DND-41 (cell line): ENCODE results near the gene CFAP100.

ENCODE experiments used
- CTCF ChIP-seq: IDR thresholded peaks from 2 replicates; pipeline ENCODE4 v1.5.1; 2012; ENCODE audit warnings: borderline replicate concordance, low read length, moderate library complexity, mild to moderate bottlenecking; ENCODE audit not compliant: poor library complexity, severe bottlenecking; ENCODE audit errors: extremely low read depth
- EZH2 ChIP-seq: IDR thresholded peaks from 3 replicates; pipeline ENCODE4 v1.6.1; 2012; ENCODE audit warnings: borderline replicate concordance, low read depth, mild to moderate bottlenecking, moderate library complexity, low read length, inconsistent platforms; ENCODE audit not compliant: severe bottlenecking

- TF ChIP-seq CTCF, result no peak
- no peak for TF ChIP-seq EZH2
These were observed 18.3 kb upstream of the CFAP100 start for GRCh38 chr3:126376444-126376843.
